Mesenchymal stem cell (in vitro differentiated cells and primary cell): Measurements from ENCODE around the gene DYSF.

Experiments
- DNase-seq: peaks from one replicate; pipeline ENCODE4 v3.0.0-alpha.2; 2013
- H2AFZ ChIP-seq: one replicate; pipeline ENCODE4 v1.6.1; 2013; ENCODE audit warnings: low read depth, mild to moderate bottlenecking, control low read depth, inconsistent platforms, low read length, moderate library complexity
- H2AK5ac ChIP-seq: 2 replicates; pipeline ENCODE4 v1.6.1; 2013; ENCODE audit warnings: low read length, moderate library complexity, mild to moderate bottlenecking, inconsistent platforms; ENCODE audit not compliant: severe bottlenecking
- H2BK120ac ChIP-seq: one replicate; pipeline ENCODE4 v1.6.1; 2013; ENCODE audit warnings: low read depth, mild to moderate bottlenecking, inconsistent platforms, low read length, moderate library complexity
- H2BK12ac ChIP-seq, 2 experiments: one replicate each; pipeline ENCODE4 v1.6.1; 2013; ENCODE audit warnings: inconsistent platforms in 2 of 2, low read length in 2 of 2, mild to moderate bottlenecking in 2 of 2, moderate library complexity in 2 of 2, control low read depth in 1 of 2
- H2BK15ac ChIP-seq: one replicate; pipeline ENCODE4 v1.6.1; 2013; ENCODE audit warnings: mild to moderate bottlenecking, low read depth, inconsistent platforms; ENCODE audit not compliant: poor library complexity, severe bottlenecking
- H2BK5ac ChIP-seq: 2 replicates; pipeline ENCODE4 v1.6.1; 2013; ENCODE audit warnings: low read depth, mild to moderate bottlenecking, low read length, control low read depth, inconsistent platforms; ENCODE audit not compliant: poor library complexity, severe bottlenecking
- H3K14ac ChIP-seq, 2 experiments: one replicate each; pipeline ENCODE4 v1.6.1; 2013; ENCODE audit warnings: inconsistent platforms in 2 of 2, low read length in 2 of 2, control low read depth in 1 of 2, mild to moderate bottlenecking in 1 of 2, moderate library complexity in 1 of 2
- H3K18ac ChIP-seq, 2 experiments: one replicate each; pipeline ENCODE4 v1.6.1; 2013; ENCODE audit warnings: inconsistent platforms in 2 of 2, low read length in 2 of 2, control low read depth in 1 of 2, low read depth in 1 of 2, mild to moderate bottlenecking in 1 of 2
- H3K23ac ChIP-seq, 2 experiments: one replicate each; pipeline ENCODE4 v1.6.1; 2013; ENCODE audit warnings: inconsistent platforms in 2 of 2, low read length in 2 of 2, mild to moderate bottlenecking in 2 of 2, moderate library complexity in 2 of 2, control low read depth in 1 of 2
- H3K27ac ChIP-seq: 2 replicates; pipeline ENCODE4 v1.5.1; 2013; ENCODE audit warnings: mild to moderate bottlenecking, moderate library complexity, low read length, control low read depth, inconsistent platforms; ENCODE audit not compliant: poor library complexity, severe bottlenecking
- H3K27me3 ChIP-seq, 2 experiments: 2 replicates each; pipeline versions ENCODE4 v1.6.1 to v1.7.0; 2013; ENCODE audit warnings: low read length in 2 of 2, mild to moderate bottlenecking in 2 of 2, moderate library complexity in 2 of 2, control low read depth in 1 of 2, inconsistent platforms in 1 of 2; ENCODE audit not compliant: control insufficient read depth in 1 of 2, insufficient read depth in 1 of 2
- H3K36me3 ChIP-seq, 2 experiments: 2 replicates each; pipeline versions ENCODE4 v1.6.1 to v1.7.0; 2013; ENCODE audit warnings: low read length in 2 of 2, control low read depth in 1 of 2, inconsistent platforms in 1 of 2, low read depth in 1 of 2, mild to moderate bottlenecking in 1 of 2; ENCODE audit not compliant: insufficient read depth in 2 of 2, control insufficient read depth in 1 of 2
- H3K4ac ChIP-seq, 2 experiments: one replicate each; pipeline ENCODE4 v1.6.1; 2013; ENCODE audit warnings: inconsistent platforms in 2 of 2, low read length in 2 of 2, mild to moderate bottlenecking in 2 of 2, moderate library complexity in 2 of 2, control low read depth in 1 of 2, low read depth in 1 of 2
- H3K4me1 ChIP-seq: 2 replicates; pipeline ENCODE4 v1.6.1; 2013; ENCODE audit warnings: low read depth, low read length, control low read depth; ENCODE audit not compliant: control insufficient read depth, insufficient read depth
- H3K4me2 ChIP-seq: 2 replicates; pipeline ENCODE4 v1.6.1; 2013; ENCODE audit warnings: low read length, mild to moderate bottlenecking, inconsistent platforms; ENCODE audit not compliant: poor library complexity, severe bottlenecking
- H3K4me3 ChIP-seq, 2 experiments: 2 replicates each; pipeline versions ENCODE4 v1.5.1 to v1.7.0; 2013; ENCODE audit warnings: low read length in 2 of 2, mild to moderate bottlenecking in 2 of 2, control low read depth in 1 of 2, low read depth in 1 of 2; ENCODE audit not compliant: insufficient read depth in 1 of 2
- H3K79me1 ChIP-seq: replicated peaks from 2 replicates; pipeline ENCODE4 v1.6.1; 2013; ENCODE audit warnings: mild to moderate bottlenecking, control low read depth, low read length, inconsistent platforms; ENCODE audit not compliant: poor library complexity, severe bottlenecking
- H3K9ac ChIP-seq: 2 replicates; pipeline ENCODE4 v1.7.0; 2013; ENCODE audit warnings: mild to moderate bottlenecking, low read length, moderate library complexity
- H3K9me3 ChIP-seq: 2 replicates; pipeline ENCODE4 v1.7.0; 2013; ENCODE audit warnings: mild to moderate bottlenecking, low read length; ENCODE audit not compliant: control insufficient read depth
- H4K8ac ChIP-seq: one replicate; pipeline ENCODE4 v1.6.1; 2013; ENCODE audit warnings: inconsistent platforms, mild to moderate bottlenecking, low read length, moderate library complexity
- H4K91ac ChIP-seq: one replicate; pipeline ENCODE4 v1.6.1; 2013; ENCODE audit warnings: mild to moderate bottlenecking, low read length, inconsistent platforms
- WGBS: methylation state at CpG from one replicate; pipeline ENCODE4 v1.1.7; 2013; ENCODE audit warnings: mixed read lengths; 5-methylcytosine and 5-hydroxymethylcytosine counted together

DYSF gene

GRCh38 chr2:71473346-71474031, 20.1 kb downstream of the DYSF start:
- no peak overlapping the region for H2BK120ac ChIP-seq
- no peak overlapping the region for H3K9ac ChIP-seq
- H3K79me1 ChIP-seq = peaks cover 20% of the 10 kb centered on the region
- H3K9me3 ChIP-seq = no peaks in the 10 kb centered on the region
- peaks cover 0 to 33% of the 10 kb centered on the region in 2 experiments for H3K27me3 ChIP-seq
- no peak for DNase-seq
- H4K91ac ChIP-seq = no peak overlapping the region
- no peak overlapping the region for H3K23ac ChIP-seq
- peaks cover 0 to 18% of the 10 kb centered on the region in 2 experiments for H3K36me3 ChIP-seq
- 88% methylated on average over 8 of the region's 9 CpGs for WGBS
- no peak overlapping the region for H2BK12ac ChIP-seq
- H2BK15ac ChIP-seq = no peak overlapping the region
- peak overlapping the region; percentile 76 for H2BK5ac ChIP-seq
- H3K18ac ChIP-seq = no peak overlapping the region
- no peak overlapping the region for H3K4me3 ChIP-seq
- no peak overlapping the region for H4K8ac ChIP-seq
- no peak overlapping the region for H3K4me2 ChIP-seq
- no peak overlapping the region for H3K4ac ChIP-seq
- peaks cover 32% of the 10 kb centered on the region for H3K4me1 ChIP-seq
- H3K14ac ChIP-seq = no peak overlapping the region
- H2AK5ac ChIP-seq = peak overlapping the region; percentile 100
- peak overlapping the region; percentile 69 for H3K27ac ChIP-seq
- no peak overlapping the region for H2AFZ ChIP-seq

DNA sequence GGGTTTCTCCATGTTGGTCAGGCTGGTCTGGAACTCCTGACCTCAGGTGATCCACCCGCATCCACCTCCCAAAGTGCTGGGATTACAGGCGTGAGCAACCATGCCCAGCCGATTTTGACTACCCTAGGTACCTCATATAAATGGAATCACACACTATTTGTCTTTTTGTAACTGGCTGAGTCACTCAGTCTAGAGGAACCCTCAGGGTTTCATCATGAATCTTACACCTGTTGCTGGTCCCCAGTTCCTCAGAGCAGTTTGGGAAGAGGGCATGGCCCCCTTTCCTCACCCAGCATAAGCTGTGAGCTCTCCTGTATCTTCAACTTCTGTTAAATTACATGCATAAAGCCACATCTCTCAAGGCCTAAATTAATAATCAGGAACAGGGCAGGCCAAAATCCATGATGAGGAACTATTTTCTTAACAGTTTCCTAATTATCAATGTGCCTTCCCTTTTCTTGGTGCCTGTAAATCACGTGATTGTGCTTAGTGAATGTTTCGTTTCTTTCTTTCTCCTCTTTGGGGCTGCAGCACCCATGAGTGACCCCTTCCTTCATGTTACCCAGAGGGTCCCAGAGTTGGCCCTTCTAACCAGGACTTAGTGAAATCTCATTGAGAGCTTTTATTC, 20.9 kb downstream of the DYSF start:
- Histone ChIP-seq H2BK5ac (no peak overlapping the region), H3K4ac (no peak overlapping the region), H3K27me3 (peaks cover 0 to 30% of the 10 kb centered on the region in 2 experiments), H2AK5ac (no peak overlapping the region), H3K9me3 (no peaks in the 10 kb centered on the region), H4K8ac (no peak overlapping the region), H2BK12ac (no peak overlapping the region), H3K23ac (no peak overlapping the region), H2BK15ac (no peak overlapping the region), H3K14ac (no peak overlapping the region), H3K4me2 (no peak overlapping the region), H3K18ac (no peak overlapping the region), H3K9ac (no peak overlapping the region), H4K91ac (no peak overlapping the region), H2BK120ac (no peak overlapping the region), H3K36me3 (peaks cover 0 to 16% of the 10 kb centered on the region in 2 experiments), H3K4me3 (no peak overlapping the region), H2AFZ (no peak overlapping the region), H3K79me1 (peaks cover 25% of the 10 kb centered on the region), H3K27ac (peak overlapping the region; percentile 35), H3K4me1 (peaks cover 29% of the 10 kb centered on the region)
- 92% methylated on average over 5 of the region's 5 CpGs for WGBS
- DNase-seq = no peak

DNA sequence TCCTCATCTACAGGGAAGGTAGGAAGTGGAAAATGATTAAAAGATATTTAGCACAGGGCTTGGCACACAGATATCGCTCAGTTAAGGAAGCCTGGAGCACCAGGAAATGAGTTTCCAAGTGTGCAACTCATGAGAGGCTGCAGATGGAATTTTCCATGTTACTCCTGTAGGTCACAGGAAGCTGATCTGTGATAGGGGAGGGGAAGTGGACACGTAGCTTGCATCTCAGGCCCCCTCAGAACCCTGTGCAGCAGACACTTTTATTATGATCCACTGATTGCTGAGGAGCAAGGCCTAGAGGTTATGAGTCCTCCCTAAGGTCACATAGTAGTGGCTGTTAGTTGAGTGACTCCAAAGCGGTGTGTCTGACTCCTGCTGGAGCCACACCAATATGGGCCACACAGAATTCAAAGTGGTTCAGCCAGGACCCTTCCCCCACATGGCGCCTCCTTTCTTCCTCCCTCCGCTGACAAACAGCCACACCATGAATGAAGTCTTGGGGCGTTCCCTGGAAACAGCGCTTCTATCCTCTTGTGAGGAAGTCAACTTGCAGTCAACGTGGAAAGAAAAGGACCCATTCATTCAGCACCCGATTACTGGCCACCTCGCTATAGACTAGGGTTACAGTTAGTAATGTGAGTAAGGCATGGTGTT, 21.5 kb downstream of the DYSF start:
- DNase-seq = no peak
- Histone ChIP-seq H3K23ac (no peak overlapping the region), H3K4me3 (no peak overlapping the region), H4K91ac (no peak overlapping the region), H2BK120ac (no peak overlapping the region), H3K4ac (no peak overlapping the region), H3K4me2 (no peak overlapping the region), H3K18ac (no peak overlapping the region), H3K9ac (no peak overlapping the region), H3K9me3 (no peaks in the 10 kb centered on the region), H2BK5ac (no peak overlapping the region), H2AFZ (no peak overlapping the region), H3K4me1 (peaks cover 26% of the 10 kb centered on the region), H3K27me3 (peaks cover 0 to 29% of the 10 kb centered on the region in 2 experiments), H2AK5ac (peak overlapping the region; percentile 7), H4K8ac (no peak overlapping the region), H2BK12ac (no peak overlapping the region), H3K79me1 (peaks cover 27% of the 10 kb centered on the region), H2BK15ac (no peak overlapping the region), H3K14ac (no peak overlapping the region), H3K27ac (peak overlapping the region; percentile 35), H3K36me3 (peaks cover 0 to 18% of the 10 kb centered on the region in 2 experiments)
- WGBS = 87% methylated on average over 10 of the region's 10 CpGs

GRCh38 chr2:71476495-71476894, 23.1 kb downstream of the DYSF start:
- H2BK120ac ChIP-seq = no peak overlapping the region
- no peak overlapping the region for H4K8ac ChIP-seq
- DNase-seq = no peak
- H3K4me1 ChIP-seq = peaks cover 23% of the 10 kb centered on the region
- no peak overlapping the region for H2AK5ac ChIP-seq
- H3K4ac ChIP-seq = no peak overlapping the region
- H2BK15ac ChIP-seq = no peak overlapping the region
- H2BK5ac ChIP-seq = no peak overlapping the region
- no peak overlapping the region for H3K27ac ChIP-seq
- H3K9me3 ChIP-seq = no peaks in the 10 kb centered on the region
- H2BK12ac ChIP-seq = no peak overlapping the region
- H3K9ac ChIP-seq = no peak overlapping the region
- H3K79me1 ChIP-seq = peaks cover 30% of the 10 kb centered on the region
- H3K4me3 ChIP-seq = no peak overlapping the region
- no peak overlapping the region for H3K4me2 ChIP-seq
- no peak overlapping the region for H2AFZ ChIP-seq
- H3K14ac ChIP-seq = no peak overlapping the region
- peaks cover 0 to 37% of the 10 kb centered on the region in 2 experiments for H3K27me3 ChIP-seq
- H3K36me3 ChIP-seq = peaks cover 0 to 22% of the 10 kb centered on the region in 2 experiments
- H4K91ac ChIP-seq = no peak overlapping the region
- H3K18ac ChIP-seq = no peak overlapping the region
- no peak overlapping the region for H3K23ac ChIP-seq
- WGBS = no CpG with 5 or more reads among the region's 1 CpG
